ENCODE results near the gene PIGV.

GRCh38 chr1:26829184-26829911 lies 41.6 kb downstream of the PIGV start:
- TF ChIP-seq CTCF (conservative IDR thresholded peaks at IDR 0.05) (no peak), EZH2 (IDR thresholded peaks at IDR 0.05; ENCODE audit: low read depth) (no peak)

Measured in PC-9 (cell line).